SK-N-SH (cell line): ENCODE results near the gene GSG1L.

Experiments used
- CTCF ChIP-seq: fragments of 200-600 bp; sonication (generic); IDR thresholded peaks from 2 replicates; pipeline ENCODE4 v1.6.1; 2017; ENCODE audit warnings: antibody characterized with exemption, mild to moderate bottlenecking, moderate library complexity
- EP300 ChIP-seq, 2 experiments: IDR thresholded peaks; 2 replicates each; pipeline versions ENCODE4 v1.4.0 to v1.6.1; 2012; ENCODE audit warnings: borderline replicate concordance in 1 of 2, low read depth in 1 of 2, low read length in 1 of 2
- EZH2phosphoT487 ChIP-seq: fragments of 200-600 bp; sonication (generic); IDR thresholded peaks from 2 replicates; pipeline ENCODE4 v1.6.1; 2017; ENCODE audit warnings: low read depth, mixed run types, mild to moderate bottlenecking, antibody characterized with exemption, moderate library complexity, borderline replicate concordance
- FOXM1 ChIP-seq: IDR thresholded peaks from 2 replicates; pipeline ENCODE4 v1.4.0; 2012; ENCODE audit warnings: low read depth, mild to moderate bottlenecking
- RAD21 ChIP-seq: IDR thresholded peaks from 2 replicates; pipeline ENCODE4 v1.6.1; 2012; ENCODE audit warnings: mild to moderate bottlenecking, low read length
- REST ChIP-seq: IDR thresholded peaks from 2 replicates; pipeline ENCODE4 v1.6.1; 2012; ENCODE audit warnings: mild to moderate bottlenecking, low read depth, low read length, moderate library complexity

- TF ChIP-seq CTCF (no peak), EP300 (IDR thresholded peaks at IDR 0.05; ENCODE audit: borderline replicate concordance in 1 of 2, low read depth in 1 of 2, low read length in 1 of 2) (no peak), REST (no peak), EZH2phosphoT487 (no peak), FOXM1 (no peak), RAD21 (no peak)
These were observed 60.3 kb downstream of the GSG1L start for GRCh38 chr16:28003021-28003865.
